ENCODE measurements around the gene FASTKD1.
"Not testable (repeated sequence)": the region's sequence is repeated elsewhere in the genome, so short reads cannot be mapped to it uniquely, and the experiment has no call there.

FASTKD1 gene

GRCh38 chr2:169573160-169573973 lies at the start of gene FASTKD1:
Gene FASTKD1, minus strand, starts transcription at chr2:169573865. Its CDS starts 1,836 bp downstream, at chr2:169572029.
- DNase-seq: no peak

GRCh38 chr2:169623235-169623634 lies 49.6 kb upstream of the FASTKD1 start:
- DNase-seq: no peak

- DNase-seq: no peak
Measured at GRCh38 chr2:169620509-169620908, 46.8 kb upstream of the FASTKD1 start.

- no peak for DNase-seq
Measured at GRCh38 chr2:169619946-169620345, 46.3 kb upstream of the FASTKD1 start.

- DNase-seq: not testable (repeated sequence)
Measured at GRCh38 chr2:169615982-169616381, 42.3 kb upstream of the FASTKD1 start.

GRCh38 chr2:169613876-169614275 lies 40.2 kb upstream of the FASTKD1 start:
- no peak for DNase-seq

GRCh38 chr2:169609264-169609663 lies 35.6 kb upstream of the FASTKD1 start:
- DNase-seq: no peak

- DNase-seq: no peak
Measured at GRCh38 chr2:169599568-169599967, 25.9 kb upstream of the FASTKD1 start.

GRCh38 chr2:169598982-169599381 lies 25.3 kb upstream of the FASTKD1 start:
- no peak for DNase-seq

GRCh38 chr2:169596546-169596945 lies 22.9 kb upstream of the FASTKD1 start:
- not testable (repeated sequence) for DNase-seq

GRCh38 chr2:169590804-169591203 lies 17.1 kb upstream of the FASTKD1 start:
- no peak for DNase-seq

GRCh38 chr2:169585673-169586072 lies 12.0 kb upstream of the FASTKD1 start:
- no peak for DNase-seq

- DNase-seq: no peak
Measured at GRCh38 chr2:169584005-169584877, 10.6 kb upstream of the FASTKD1 start, which contains the start of gene PPIG. Gene PPIG, plus strand, starts transcription at chr2:169584351. Its CDS starts 19,691 bp downstream, at chr2:169604042.

GRCh38 chr2:169583518-169583917 lies 9.9 kb upstream of the FASTKD1 start:
- DNase-seq: no peak

- DNase-seq: not testable (repeated sequence)
Measured at GRCh38 chr2:169582552-169583266, 9.0 kb upstream of the FASTKD1 start.

- DNase-seq: no peak
Measured at GRCh38 chr2:169579044-169579443, 5.4 kb upstream of the FASTKD1 start.

GRCh38 chr2:169575264-169575663 lies 1.6 kb upstream of the FASTKD1 start:
- not testable (repeated sequence) for DNase-seq

- DNase-seq: not testable (repeated sequence)
Measured at GRCh38 chr2:169574539-169574938, 874 bp upstream of the FASTKD1 start.

GRCh38 chr2:169573974-169574299 lies 272 bp upstream of the FASTKD1 start:
- DNase-seq: no peak

GRCh38 chr2:169572821-169573159 lies 875 bp downstream of the FASTKD1 start:
- no peak for DNase-seq

- DNase-seq: no peak
Measured at GRCh38 chr2:169572189-169572588, 1.5 kb downstream of the FASTKD1 start.

GRCh38 chr2:169571571-169571970 lies 2.1 kb downstream of the FASTKD1 start:
- DNase-seq: no peak

GRCh38 chr2:169570752-169571151 lies 2.9 kb downstream of the FASTKD1 start:
- not testable (repeated sequence) for DNase-seq

Data from NCI-H1417 treated with DMSO at 0.1 percent for 48 hours (cell line).